Measurements from ENCODE around the gene NUAK1. TPM values are rescaled to one million over a fixed set of nuclear protein-coding genes. Genes with fewer than 3 reads are reported as not detected.

NUAK1 gene
- total and polyA plus RNA-seq, 7 donors, result 1.8 to 12.1 (median 5.8) TPM

DNA sequence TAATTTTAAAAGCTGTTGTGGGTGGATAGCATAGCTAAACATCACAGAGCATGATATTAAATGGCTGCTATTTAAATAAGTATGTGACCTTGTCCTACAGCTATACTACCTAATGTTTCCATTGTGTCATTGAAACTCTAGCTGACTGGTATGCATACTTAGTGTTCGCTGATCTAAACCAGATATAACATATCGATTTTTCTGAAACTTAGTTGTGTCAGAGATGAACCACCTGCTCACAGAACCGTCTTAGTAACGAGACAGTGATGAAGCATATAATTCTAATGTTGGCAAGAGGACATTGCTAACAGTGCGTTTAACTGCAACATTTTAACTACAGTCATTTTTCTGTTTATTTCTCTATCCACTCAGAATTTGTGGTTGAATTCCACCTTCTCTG is 36.1 kb upstream of the NUAK1 start:
- no peak overlapping the region for H3K27ac ChIP-seq
- H3K27me3 ChIP-seq, result no peaks in the 10 kb centered on the region
- DNase-seq, result no peak
- intact Hi-C loops (cut with DNase I), result no loop called here
- no peaks in the 10 kb centered on the region for H3K36me3 ChIP-seq
- TF ChIP-seq POLR2AphosphoS5 (IDR thresholded peaks at IDR 0.05) (no peak), POLR2A (IDR thresholded peaks at IDR 0.05) (no peak), EP300 (IDR thresholded peaks at IDR 0.05) (no peak)
- TF ChIP-seq, protein P1, sequence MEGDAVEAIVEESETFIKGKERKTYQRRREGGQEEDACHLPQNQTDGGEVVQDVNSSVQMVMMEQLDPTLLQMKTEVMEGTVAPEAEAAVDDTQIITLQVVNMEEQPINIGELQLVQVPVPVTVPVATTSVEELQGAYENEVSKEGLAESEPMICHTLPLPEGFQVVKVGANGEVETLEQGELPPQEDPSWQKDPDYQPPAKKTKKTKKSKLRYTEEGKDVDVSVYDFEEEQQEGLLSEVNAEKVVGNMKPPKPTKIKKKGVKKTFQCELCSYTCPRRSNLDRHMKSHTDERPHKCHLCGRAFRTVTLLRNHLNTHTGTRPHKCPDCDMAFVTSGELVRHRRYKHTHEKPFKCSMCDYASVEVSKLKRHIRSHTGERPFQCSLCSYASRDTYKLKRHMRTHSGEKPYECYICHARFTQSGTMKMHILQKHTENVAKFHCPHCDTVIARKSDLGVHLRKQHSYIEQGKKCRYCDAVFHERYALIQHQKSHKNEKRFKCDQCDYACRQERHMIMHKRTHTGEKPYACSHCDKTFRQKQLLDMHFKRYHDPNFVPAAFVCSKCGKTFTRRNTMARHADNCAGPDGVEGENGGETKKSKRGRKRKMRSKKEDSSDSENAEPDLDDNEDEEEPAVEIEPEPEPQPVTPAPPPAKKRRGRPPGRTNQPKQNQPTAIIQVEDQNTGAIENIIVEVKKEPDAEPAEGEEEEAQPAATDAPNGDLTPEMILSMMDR (IDR thresholded peaks at IDR 0.05), result no peak
- 85 to 88% methylated on average over 5 of the region's 5 CpGs for WGBS, 2 donors
- peaks cover 0 to 5% (median 0%) of the 10 kb centered on the region in 4 donors for H3K4me1 ChIP-seq
- H3K9me3 ChIP-seq, result no peaks in the 10 kb centered on the region
- H3K4me3 ChIP-seq, result no peak overlapping the region

DNA sequence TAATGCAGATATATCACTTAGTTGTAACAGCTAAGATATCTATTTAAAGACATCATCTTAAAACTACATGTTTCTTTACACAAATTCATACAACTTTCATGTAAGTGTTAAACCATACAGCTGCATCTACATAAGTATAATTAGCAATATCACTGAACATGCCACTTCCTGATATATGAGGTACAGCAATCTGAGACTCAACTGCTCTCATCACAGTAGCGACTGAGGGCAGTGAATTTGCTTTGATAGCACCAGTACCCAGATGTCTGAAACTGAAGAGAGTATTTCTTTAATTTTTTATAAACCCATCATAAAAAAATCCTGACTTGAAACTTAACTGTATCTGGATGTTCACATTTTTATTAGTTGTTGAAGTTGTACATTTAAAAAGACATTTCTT is 34.7 kb upstream of the NUAK1 start:
- WGBS, 2 donors, result 36 to 60% methylated on average over 1 of the region's 1 CpG
- intact Hi-C loops (cut with DNase I), result no loop called here

DNA sequence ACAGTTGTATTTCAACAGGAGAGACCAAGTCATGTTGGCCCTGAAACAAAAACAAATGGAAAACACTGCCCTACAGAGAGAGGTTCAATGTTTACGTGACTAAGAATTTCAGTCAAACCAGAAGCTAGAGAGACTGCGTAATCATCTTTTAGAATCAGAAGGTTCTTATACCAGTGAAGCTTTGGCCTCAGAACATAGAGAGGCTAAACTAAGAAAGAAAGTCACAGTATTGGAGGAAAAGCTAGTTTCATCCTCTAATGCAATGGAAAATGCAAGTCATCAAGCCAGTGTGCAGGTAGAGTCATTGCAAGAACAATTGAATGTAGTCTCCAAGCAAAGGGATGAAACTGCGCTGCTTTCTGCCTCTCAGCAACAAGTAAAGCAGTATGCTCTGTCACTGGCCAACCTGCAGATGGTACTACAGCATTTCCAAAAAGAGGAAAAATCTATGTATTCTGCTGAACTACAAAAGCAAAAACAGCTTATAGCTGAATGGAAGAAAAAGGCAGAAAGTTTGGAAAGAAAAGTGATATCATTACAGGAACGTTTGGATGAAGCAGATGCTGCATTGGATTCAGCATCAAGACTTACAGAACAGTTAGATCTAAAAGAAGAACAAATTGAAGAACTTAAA is 32.5 kb upstream of the NUAK1 start:
- Histone ChIP-seq H3K27me3 (no peaks in the 10 kb centered on the region), H3K4me3 (no peak overlapping the region), H3K9me3 (peaks cover 0 to 3% (median 0%) of the 10 kb centered on the region in 4 donors), H3K36me3 (no peaks in the 10 kb centered on the region), H3K27ac (no peak overlapping the region), H3K4me1 (no peaks in the 10 kb centered on the region)
- TF ChIP-seq, protein P1 (IDR thresholded peaks at IDR 0.05), result no peak
- TF ChIP-seq POLR2A (IDR thresholded peaks at IDR 0.05), result no peak
- no peak for TF ChIP-seq POLR2AphosphoS5 (IDR thresholded peaks at IDR 0.05)
- TF ChIP-seq EP300 (IDR thresholded peaks at IDR 0.05), result no peak
- intact Hi-C loops (cut with DNase I), result no loop called here
- DNase-seq, result no peak
- WGBS, 2 donors, result 79 to 81% methylated on average over 4 of the region's 4 CpGs

More for the DNA sequence above, 34.7 kb upstream of the NUAK1 start:
- H3K9me3 ChIP-seq, result peaks cover 0 to 3% (median 0%) of the 10 kb centered on the region in 4 donors
- no peak overlapping the region for H3K27ac ChIP-seq
- no peak overlapping the region for H3K4me3 ChIP-seq
- no peaks in the 10 kb centered on the region for H3K36me3 ChIP-seq
- no peak for TF ChIP-seq EP300 (IDR thresholded peaks at IDR 0.05)
- TF ChIP-seq POLR2AphosphoS5 (IDR thresholded peaks at IDR 0.05), result no peak
- TF ChIP-seq, protein P1 (IDR thresholded peaks at IDR 0.05), result no peak
- no peak for TF ChIP-seq POLR2A (IDR thresholded peaks at IDR 0.05)
- H3K27me3 ChIP-seq, result no peaks in the 10 kb centered on the region
- no peaks in the 10 kb centered on the region for H3K4me1 ChIP-seq
- DNase-seq, result no peak

DNA sequence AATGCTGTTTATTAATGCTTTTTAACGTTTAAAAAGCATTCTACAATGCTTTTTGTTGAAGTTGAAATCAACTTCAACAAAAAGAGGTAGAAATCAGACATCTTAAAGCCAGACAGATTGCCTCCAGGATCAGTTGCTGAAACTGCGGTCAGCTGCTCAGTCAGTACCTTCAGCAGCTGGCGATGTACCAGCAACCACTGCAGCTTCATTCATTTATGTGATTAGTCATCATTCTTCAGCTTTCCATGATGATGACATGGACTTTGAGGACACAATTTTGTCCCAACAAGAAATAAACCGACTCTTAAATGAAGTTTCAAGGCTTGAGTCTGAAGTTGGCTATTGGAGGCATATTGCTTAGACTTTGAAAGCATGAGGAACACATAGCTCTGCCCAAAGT is 31.5 kb upstream of the NUAK1 start:
- H3K27me3 ChIP-seq, result no peaks in the 10 kb centered on the region
- no peaks in the 10 kb centered on the region for H3K36me3 ChIP-seq
- H3K4me1 ChIP-seq, result no peaks in the 10 kb centered on the region
- intact Hi-C loops (cut with DNase I), result no loop called here
- H3K27ac ChIP-seq, result no peak overlapping the region
- DNase-seq, result no peak
- 67 to 77% methylated on average over 4 of the region's 4 CpGs for WGBS, 2 donors
- H3K4me3 ChIP-seq, result no peak overlapping the region
- no peak for TF ChIP-seq POLR2AphosphoS5 (IDR thresholded peaks at IDR 0.05)
- H3K9me3 ChIP-seq, result peaks cover 0 to 3% (median 0%) of the 10 kb centered on the region in 4 donors

DNA sequence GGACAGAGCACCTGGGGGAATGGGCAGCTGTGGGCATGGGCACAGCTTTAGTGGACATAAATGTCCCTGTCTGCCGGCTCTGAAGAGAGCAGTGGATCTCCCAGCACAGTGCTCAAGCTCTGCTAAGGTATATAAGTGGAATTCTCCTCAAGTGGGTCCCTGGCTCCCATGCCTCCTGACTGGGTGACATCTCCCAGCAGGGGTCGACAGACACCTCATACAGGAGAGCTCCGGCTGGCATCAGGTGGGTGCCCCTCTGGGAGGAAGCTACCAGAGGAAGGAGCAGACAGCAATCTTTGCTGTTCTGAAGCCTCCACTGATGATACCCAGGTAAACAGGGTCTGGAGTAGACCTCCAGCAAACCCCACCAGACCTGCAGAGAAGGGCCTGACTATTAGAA is 25.0 kb upstream of the NUAK1 start:
- WGBS, 2 donors, result 90 to 97% methylated on average over 3 of the region's 3 CpGs
- no peak for DNase-seq
- H3K36me3 ChIP-seq, result no peaks in the 10 kb centered on the region
- H3K4me3 ChIP-seq, result no peak overlapping the region
- H3K4me1 ChIP-seq, result no peaks in the 10 kb centered on the region
- no peaks in the 10 kb centered on the region for H3K27me3 ChIP-seq
- no peak overlapping the region for H3K27ac ChIP-seq
- H3K9me3 ChIP-seq, result no peaks in the 10 kb centered on the region
- intact Hi-C loops (cut with DNase I), result no loop called here
- TF ChIP-seq POLR2AphosphoS5 (IDR thresholded peaks at IDR 0.05) (no peak), EP300 (IDR thresholded peaks at IDR 0.05) (no peak), POLR2A (IDR thresholded peaks at IDR 0.05) (no peak)
- TF ChIP-seq, protein P1 (IDR thresholded peaks at IDR 0.05), result no peak
